Neural crest cell (in vitro differentiated cells): ENCODE measurements around the gene SLC25A45. TPM values are rescaled to one million over a fixed set of nuclear protein-coding genes. Genes with fewer than 3 reads are reported as not detected.
A peak's percentile ranks its signal among the peaks of the same experiment; 100 is the strongest.

Experiments
- DNase-seq: peaks from one replicate; pipeline ENCODE4 v3.0.0; 2021; ENCODE audit warnings: low read depth, mixed read lengths, low spot score
- H3K27ac Mint-ChIP-seq: one replicate; pipeline ENCODE4 v1.8.0; 2021; ENCODE audit warnings: mild to moderate bottlenecking, mixed read lengths; ENCODE audit not compliant: unreplicated experiment
- H3K27me3 Mint-ChIP-seq: 2 replicates; pipeline ENCODE4 v1.8.0; 2021; ENCODE audit warnings: low read depth, mild to moderate bottlenecking, mixed read lengths
- H3K36me3 Mint-ChIP-seq: 2 replicates; pipeline ENCODE4 v1.8.0; 2021; ENCODE audit warnings: low read depth, mild to moderate bottlenecking, mixed read lengths
- H3K4me1 Mint-ChIP-seq: 2 replicates; pipeline ENCODE4 v1.8.0; 2021; ENCODE audit warnings: mixed read lengths
- H3K4me3 Mint-ChIP-seq: one replicate; pipeline ENCODE4 v1.8.0; 2021; ENCODE audit warnings: mild to moderate bottlenecking, mixed read lengths
- H3K9me3 Mint-ChIP-seq: 2 replicates; pipeline ENCODE4 v1.8.0; 2021; ENCODE audit warnings: mixed read lengths
- total RNA-seq: library from RNA; stranded (reverse); gene quantifications from 2 replicates; pipeline ENCODE4 v1.2.1, GENCODE V29; 2021
- TF ChIP-seq, protein P1 (sequence below): fragments of 200-600 bp; sonication (generic); conservative IDR thresholded peaks from 2 replicates; pipeline ENCODE4 v1.5.0; 2021; ENCODE audit warnings: antibody characterized with exemption, mild to moderate bottlenecking

SLC25A45 gene
- total RNA-seq, 1 donor from 2014 or later = 1.5 TPM

DNA sequence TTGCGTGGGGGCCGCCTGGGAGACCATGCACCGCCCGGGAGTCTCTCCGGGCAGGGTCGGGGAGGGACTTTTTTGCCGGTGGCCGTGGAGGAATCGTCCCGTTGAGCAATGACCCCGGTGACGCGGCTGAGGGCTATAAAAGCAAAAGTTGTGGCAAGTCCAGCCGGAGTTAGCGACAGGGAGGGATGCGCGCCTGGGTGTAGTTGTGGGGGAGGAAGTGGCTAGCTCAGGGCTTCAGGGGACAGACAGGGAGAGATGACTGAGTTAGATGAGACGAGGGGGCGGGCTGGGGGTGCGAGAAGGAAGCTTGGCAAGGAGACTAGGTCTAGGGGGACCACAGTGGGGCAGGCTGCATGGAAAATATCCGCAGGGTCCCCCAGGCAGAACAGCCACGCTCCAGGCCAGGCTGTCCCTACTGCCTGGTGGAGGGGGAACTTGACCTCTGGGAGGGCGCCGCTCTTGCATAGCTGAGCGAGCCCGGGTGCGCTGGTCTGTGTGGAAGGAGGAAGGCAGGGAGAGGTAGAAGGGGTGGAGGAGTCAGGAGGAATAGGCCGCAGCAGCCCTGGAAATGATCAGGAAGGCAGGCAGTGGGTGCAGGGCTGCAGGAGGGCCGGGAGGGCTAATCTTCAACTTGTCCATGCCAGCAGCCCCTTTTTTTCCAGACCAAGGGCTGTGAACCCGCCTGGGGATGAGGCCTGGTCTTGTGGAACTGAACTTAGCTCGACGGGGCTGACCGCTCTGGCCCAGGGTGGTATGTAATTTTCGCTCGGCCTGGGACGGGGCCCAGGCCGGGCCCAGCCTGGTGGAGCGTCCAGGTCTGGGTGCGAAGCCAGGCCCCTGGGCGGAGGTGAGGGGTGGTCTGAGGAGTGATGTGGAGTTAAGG lies 40.4 kb upstream of the SLC25A45 start, which contains the start of gene NEAT1:
TSS of gene NEAT1 (plus strand) at position 166 of the 883 bp plus-strand sequence.
- Mint-ChIP-seq H3K9me3 (no peaks in the 10 kb centered on the region), H3K27me3 (peaks cover 22% of the 10 kb centered on the region), H3K36me3 (no peaks in the 10 kb centered on the region), H3K4me3 (peak within 1 kb of the TSS; percentile 92), H3K4me1 (peaks cover 90% of the 10 kb centered on the region), H3K27ac (peak within 1 kb of the TSS; percentile 99)
- TF ChIP-seq, protein P1, sequence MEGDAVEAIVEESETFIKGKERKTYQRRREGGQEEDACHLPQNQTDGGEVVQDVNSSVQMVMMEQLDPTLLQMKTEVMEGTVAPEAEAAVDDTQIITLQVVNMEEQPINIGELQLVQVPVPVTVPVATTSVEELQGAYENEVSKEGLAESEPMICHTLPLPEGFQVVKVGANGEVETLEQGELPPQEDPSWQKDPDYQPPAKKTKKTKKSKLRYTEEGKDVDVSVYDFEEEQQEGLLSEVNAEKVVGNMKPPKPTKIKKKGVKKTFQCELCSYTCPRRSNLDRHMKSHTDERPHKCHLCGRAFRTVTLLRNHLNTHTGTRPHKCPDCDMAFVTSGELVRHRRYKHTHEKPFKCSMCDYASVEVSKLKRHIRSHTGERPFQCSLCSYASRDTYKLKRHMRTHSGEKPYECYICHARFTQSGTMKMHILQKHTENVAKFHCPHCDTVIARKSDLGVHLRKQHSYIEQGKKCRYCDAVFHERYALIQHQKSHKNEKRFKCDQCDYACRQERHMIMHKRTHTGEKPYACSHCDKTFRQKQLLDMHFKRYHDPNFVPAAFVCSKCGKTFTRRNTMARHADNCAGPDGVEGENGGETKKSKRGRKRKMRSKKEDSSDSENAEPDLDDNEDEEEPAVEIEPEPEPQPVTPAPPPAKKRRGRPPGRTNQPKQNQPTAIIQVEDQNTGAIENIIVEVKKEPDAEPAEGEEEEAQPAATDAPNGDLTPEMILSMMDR = no peak
- peak; percentile 77 for DNase-seq

DNA sequence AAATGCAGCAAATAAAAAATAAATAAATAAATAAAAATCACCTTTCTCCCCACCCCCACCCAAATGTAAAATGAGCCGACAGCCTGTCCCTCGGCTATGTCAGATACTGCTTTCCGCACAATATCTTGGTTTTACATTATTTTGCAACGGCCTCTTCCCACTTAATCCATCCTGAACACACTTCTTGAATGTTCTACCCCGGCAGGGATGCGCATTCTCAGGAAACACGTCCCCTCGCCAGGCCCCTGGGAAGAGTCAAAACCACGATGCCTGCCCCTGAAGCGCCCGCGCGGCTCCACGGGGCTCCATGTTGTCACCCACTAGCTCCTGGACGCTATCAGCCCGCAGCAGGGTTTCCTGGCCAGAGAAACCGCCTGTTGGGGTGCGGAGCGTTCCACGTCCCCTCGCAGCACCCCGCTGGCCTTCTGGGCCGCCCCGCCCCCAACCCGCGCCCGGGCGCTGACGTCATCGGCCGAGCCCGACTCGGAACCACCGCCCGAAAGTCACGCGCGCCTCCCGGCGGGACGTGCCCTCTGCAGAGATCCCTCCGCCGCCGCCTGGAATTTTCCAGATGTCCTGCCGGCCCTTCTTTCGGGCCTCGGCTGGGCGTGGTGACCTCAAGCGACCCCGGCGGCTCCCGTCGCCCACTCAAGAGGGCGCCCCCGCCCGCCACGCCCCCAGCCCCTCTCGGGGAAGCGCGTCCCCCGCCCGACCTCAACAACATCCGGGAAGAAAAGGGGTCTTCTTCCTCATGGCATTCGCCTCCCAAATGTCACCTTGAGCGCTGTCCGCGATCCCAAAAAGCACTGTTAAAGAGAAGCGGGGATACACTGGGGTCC lies 39.6 kb upstream of the SLC25A45 start:
- H3K4me1 Mint-ChIP-seq = peaks cover 90% of the 10 kb centered on the region
- peak; percentile 90 for DNase-seq
- no peaks in the 10 kb centered on the region for H3K9me3 Mint-ChIP-seq
- peak overlapping the region; percentile 99 for H3K27ac Mint-ChIP-seq
- H3K27me3 Mint-ChIP-seq = peaks cover 22% of the 10 kb centered on the region
- H3K36me3 Mint-ChIP-seq = no peaks in the 10 kb centered on the region
- peak overlapping the region; percentile 92 for H3K4me3 Mint-ChIP-seq
- TF ChIP-seq, protein P1 = no peak

DNA sequence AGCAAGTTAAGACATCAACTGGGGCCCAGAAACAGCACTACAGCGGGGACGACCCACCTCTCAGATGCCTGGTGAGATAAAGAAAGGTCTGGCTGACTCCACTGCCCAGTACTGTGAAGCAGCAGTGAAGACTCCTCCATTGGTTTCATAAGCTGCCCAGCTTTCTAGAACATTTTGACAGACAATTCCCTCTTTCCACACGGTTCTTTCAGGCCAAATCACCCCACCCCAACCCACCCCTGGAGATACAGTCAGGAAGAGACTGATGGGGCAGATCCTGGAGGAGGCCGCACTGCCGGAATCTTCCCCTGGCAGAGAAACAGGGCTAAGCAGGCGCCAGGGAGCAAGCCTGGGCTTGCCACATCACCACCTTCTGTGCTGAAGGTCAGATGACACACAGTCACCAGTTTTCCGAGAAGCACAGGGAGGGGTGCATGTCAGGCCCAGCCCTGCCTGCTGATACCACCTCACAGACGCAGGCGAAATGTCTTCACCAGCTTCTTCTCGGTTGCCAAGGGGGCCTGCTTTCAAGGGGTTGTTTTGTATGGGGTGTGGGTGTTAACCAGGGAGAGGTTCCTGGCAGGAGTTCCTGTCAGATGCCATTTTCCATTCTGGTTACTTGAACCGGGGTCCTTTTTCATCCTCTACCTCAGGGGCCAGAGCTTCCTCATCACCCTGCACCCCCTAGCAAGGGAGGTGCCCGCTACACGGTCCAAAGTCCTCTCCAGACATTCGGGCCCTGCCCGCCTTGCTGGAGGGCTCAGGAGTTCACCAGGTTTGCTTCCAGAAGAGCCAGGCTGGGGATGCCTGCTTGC lies 38.7 kb upstream of the SLC25A45 start:
- TF ChIP-seq, protein P1 = no peak
- H3K36me3 Mint-ChIP-seq = no peaks in the 10 kb centered on the region
- peaks cover 90% of the 10 kb centered on the region for H3K4me1 Mint-ChIP-seq
- peak overlapping the region; percentile 50 for H3K27ac Mint-ChIP-seq
- no peaks in the 10 kb centered on the region for H3K9me3 Mint-ChIP-seq
- DNase-seq = no peak
- peaks cover 22% of the 10 kb centered on the region for H3K27me3 Mint-ChIP-seq
- H3K4me3 Mint-ChIP-seq = peak overlapping the region; percentile 72

DNA sequence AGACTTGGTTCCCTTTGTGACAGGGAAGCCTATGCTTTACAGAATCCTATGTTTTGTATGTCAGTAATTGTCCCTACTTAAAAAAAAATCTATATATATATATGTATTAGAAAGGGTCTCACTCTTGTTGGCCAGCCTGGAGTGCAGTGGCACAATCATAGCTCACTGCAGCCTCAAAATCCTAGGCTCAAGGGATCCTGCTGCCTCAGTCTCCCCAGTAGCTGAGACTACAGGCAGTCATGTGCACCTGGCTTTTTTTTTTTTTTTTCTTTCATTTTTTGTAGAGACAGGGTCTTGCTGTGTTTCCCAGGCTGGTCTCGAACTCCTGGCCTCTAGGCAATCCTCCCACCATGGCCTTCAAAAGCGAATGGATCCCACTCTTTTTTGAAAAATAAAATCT lies 38.1 kb upstream of the SLC25A45 start:
- H3K9me3 Mint-ChIP-seq = no peaks in the 10 kb centered on the region
- no peak for DNase-seq
- H3K4me1 Mint-ChIP-seq = peaks cover 91% of the 10 kb centered on the region
- no peaks in the 10 kb centered on the region for H3K36me3 Mint-ChIP-seq
- TF ChIP-seq, protein P1 = no peak
- no peak overlapping the region for H3K27ac Mint-ChIP-seq
- peak overlapping the region; percentile 72 for H3K4me3 Mint-ChIP-seq
- H3K27me3 Mint-ChIP-seq = peaks cover 22% of the 10 kb centered on the region
